GM19328 (cell line): ENCODE data around the gene ADGRV1.

Experiments used
- ATAC-seq: cut with Tn5 transposase; IDR thresholded peaks from one replicate; pipeline ENCODE4 v1.9.1; 2021; ENCODE audit warnings: mild to moderate bottlenecking, moderate library complexity; ENCODE audit not compliant: unreplicated experiment

Gene ADGRV1

GRCh38 chr5:90930756-90931431, 372.3 kb downstream of the ADGRV1 start:
- ATAC-seq: no peak

- ATAC-seq: peak; percentile 64
Observed at GRCh38 chr5:90932052-90932699, 373.6 kb downstream of the ADGRV1 start.

- ATAC-seq: no peak
Observed at GRCh38 chr5:90933298-90933697, 374.7 kb downstream of the ADGRV1 start.

- no peak for ATAC-seq
Observed at GRCh38 chr5:90934091-90934719, 375.6 kb downstream of the ADGRV1 start.

GRCh38 chr5:90934738-90935137, 376.1 kb downstream of the ADGRV1 start:
- ATAC-seq: no peak

GRCh38 chr5:90939211-90939610, 380.6 kb downstream of the ADGRV1 start:
- ATAC-seq: no peak

GRCh38 chr5:90940227-90940995, 381.8 kb downstream of the ADGRV1 start:
- ATAC-seq: peak; percentile 98

- ATAC-seq: no peak
Observed at GRCh38 chr5:90941002-90941720, 382.6 kb downstream of the ADGRV1 start.

- ATAC-seq: no peak
Observed at GRCh38 chr5:90944116-90944515, 385.5 kb downstream of the ADGRV1 start.

- no peak for ATAC-seq
Observed at GRCh38 chr5:90947667-90948066, 389.1 kb downstream of the ADGRV1 start.

- no peak for ATAC-seq
Observed at GRCh38 chr5:90948969-90949368, 390.4 kb downstream of the ADGRV1 start.

- no peak for ATAC-seq
Observed at GRCh38 chr5:90949469-90950358, 391.1 kb downstream of the ADGRV1 start.

- ATAC-seq: no peak
Observed at GRCh38 chr5:90955001-90955635, 396.5 kb downstream of the ADGRV1 start.

- ATAC-seq: no peak
Observed at GRCh38 chr5:90956511-90957097, 398.0 kb downstream of the ADGRV1 start.

- ATAC-seq: no peak
Observed at GRCh38 chr5:90957906-90958305, 399.3 kb downstream of the ADGRV1 start.

GRCh38 chr5:90959262-90959661, 400.7 kb downstream of the ADGRV1 start:
- no peak for ATAC-seq

GRCh38 chr5:90962481-90962880, 403.9 kb downstream of the ADGRV1 start:
- no peak for ATAC-seq

- no peak for ATAC-seq
Observed at GRCh38 chr5:90965110-90965685, 406.6 kb downstream of the ADGRV1 start.

- no peak for ATAC-seq
Observed at GRCh38 chr5:90967443-90967842, 408.8 kb downstream of the ADGRV1 start.
